CD8-positive, alpha-beta memory T cell (primary cell): ENCODE results near the gene KIF19. TPM values are rescaled to one million over a fixed set of nuclear protein-coding genes. Genes with fewer than 3 reads are reported as not detected.

Experiments
- CTCF ChIA-PET: fragments of 350-600 bp; sonication (Branson Sonifier 250); formaldehyde crosslinking; loops from one replicate; lab custom pipeline; 2021; ENCODE audit warnings: antibody characterized with exemption; lab: Charles Lee
- POLR2A ChIA-PET: fragments of 350-600 bp; sonication (Branson Sonifier 250); formaldehyde crosslinking; loops from one replicate; lab custom pipeline; 2021; ENCODE audit warnings: antibody characterized with exemption; lab: Charles Lee
- DNase-seq, 5 donors: peaks; one replicate each; pipeline versions ENCODE4 v3.0.0 to v3.0.0-alpha.2; 2020 to 2022; ENCODE audit warnings: mixed read lengths in 1 of 5
- H3K27ac ChIP-seq: one replicate; pipeline ENCODE4 v1.7.0; 2013; ENCODE audit warnings: low read depth, mild to moderate bottlenecking, low read length, moderate library complexity
- H3K27me3 ChIP-seq: 2 replicates; pipeline ENCODE4 v1.7.0; 2013; ENCODE audit warnings: low read length, mild to moderate bottlenecking; ENCODE audit not compliant: insufficient read depth, poor library complexity, severe bottlenecking
- H3K36me3 ChIP-seq: 2 replicates; pipeline ENCODE4 v1.7.0; 2013; ENCODE audit warnings: mild to moderate bottlenecking, low read length, moderate library complexity; ENCODE audit not compliant: insufficient read depth
- H3K4me1 ChIP-seq: 2 replicates; pipeline ENCODE4 v1.7.0; 2013; ENCODE audit warnings: mild to moderate bottlenecking, low read length, moderate library complexity; ENCODE audit not compliant: insufficient read depth
- H3K4me3 ChIP-seq: 2 replicates; pipeline ENCODE4 v1.7.0; 2013; ENCODE audit warnings: mild to moderate bottlenecking, low read length
- H3K9me3 ChIP-seq: 2 replicates; pipeline ENCODE4 v1.7.0; 2013; ENCODE audit warnings: mild to moderate bottlenecking, low read length
- H3K27ac Mint-ChIP-seq, 8 donors: one replicate each; pipeline ENCODE4 v1.8.0; 2020 to 2021; ENCODE audit warnings: mixed read lengths in 8 of 8, mild to moderate bottlenecking in 6 of 8, inconsistent platforms in 3 of 8, moderate library complexity in 3 of 8
- H3K27me3 Mint-ChIP-seq, 2 donors: one replicate each; pipeline ENCODE4 v1.8.0; 2020 to 2021; ENCODE audit warnings: mixed read lengths in 2 of 2, mild to moderate bottlenecking in 1 of 2, moderate library complexity in 1 of 2
- H3K36me3 Mint-ChIP-seq, 3 donors: one replicate each; pipeline ENCODE4 v1.8.0; 2020 to 2021; ENCODE audit warnings: mixed read lengths in 3 of 3, inconsistent platforms in 1 of 3, mild to moderate bottlenecking in 1 of 3
- H3K4me1 Mint-ChIP-seq, 3 donors: one replicate each; pipeline ENCODE4 v1.8.0; 2020 to 2021; ENCODE audit warnings: mixed read lengths in 3 of 3, inconsistent platforms in 1 of 3, mild to moderate bottlenecking in 1 of 3
- H3K4me3 Mint-ChIP-seq, 7 donors: one replicate each; pipeline ENCODE4 v1.8.0; 2020 to 2021; ENCODE audit warnings: mixed read lengths in 7 of 7, mild to moderate bottlenecking in 6 of 7, moderate library complexity in 4 of 7, inconsistent platforms in 2 of 7
- H3K9me3 Mint-ChIP-seq, 5 donors: one replicate each; pipeline ENCODE4 v1.8.0; 2020 to 2022; ENCODE audit warnings: mixed read lengths in 5 of 5, mild to moderate bottlenecking in 3 of 5, moderate library complexity in 2 of 5, inconsistent platforms in 1 of 5
- polyA plus RNA-seq: library from polyadenylated mRNA; unstranded; fragments of 300-500 nt; fragmentation: Illumina TruSeq; gene quantifications from one replicate; pipeline ENCODE4 v1.2.3, GENCODE V29; 2021
- total RNA-seq, 2 experiments: library from RNA; stranded (reverse); gene quantifications; one replicate each; pipeline ENCODE4 v1.2.3, GENCODE V29; 2021

The KIF19 gene
- total and polyA plus RNA-seq, 3 experiments from 2014 or later, result 0.20 to 3.4 (median 0.24) TPM

- Histone ChIP-seq H3K27me3 (peaks cover 33% of the 10 kb centered on the region), H3K4me3 (no peak overlapping the region), H3K27ac (no peak overlapping the region), H3K4me1 (no peaks in the 10 kb centered on the region), H3K9me3 (no peaks in the 10 kb centered on the region), H3K36me3 (no peaks in the 10 kb centered on the region)
- Mint-ChIP-seq H3K4me1 (peaks cover 4 to 20% (median 7%) of the 10 kb centered on the region in 3 donors), H3K27me3 (peaks cover 33 to 56% of the 10 kb centered on the region in 2 donors), H3K27ac (no peak overlapping the region), H3K36me3 (no peaks in the 10 kb centered on the region), H3K9me3 (no peaks in the 10 kb centered on the region), H3K4me3 (peak overlapping the region in 3 of 7 donors; percentile 44 to 63 (median 56))
- CTCF ChIA-PET, result interaction anchor here (1.4 to 5.3 kb wide), 2 partner anchors 9 to 156 kb away, joined by 4 to 22 read pairs; partner anchors contain the start of genes GPR142 and RPL38
- POLR2A ChIA-PET, result no interaction called here
- no peak for DNase-seq
These were observed 32.7 kb downstream of the KIF19 start for GRCh38 chr17:74358697-74359096.

DNA sequence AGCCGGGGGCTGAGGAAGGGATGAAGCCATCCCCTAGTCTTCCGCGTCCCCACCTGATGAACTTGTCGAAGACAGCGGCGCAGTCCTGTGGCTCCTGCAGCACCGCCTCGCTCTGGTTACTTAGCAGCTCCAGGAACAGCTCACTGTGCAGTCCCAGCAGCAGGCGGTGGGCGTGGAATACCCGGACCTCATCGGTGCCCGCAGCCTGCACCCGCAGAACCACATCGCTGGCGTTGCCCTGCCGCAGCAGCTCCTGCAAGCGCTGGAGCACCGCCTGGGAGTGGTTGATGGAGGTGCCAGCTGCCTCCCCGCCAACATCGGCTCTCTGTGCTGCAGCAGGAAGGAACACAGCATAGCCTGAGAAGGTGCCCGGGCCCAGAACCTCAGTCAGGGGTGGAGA is 33.9 kb downstream of the KIF19 start:
- no peaks in the 10 kb centered on the region for H3K36me3 Mint-ChIP-seq
- H3K9me3 ChIP-seq, result no peaks in the 10 kb centered on the region
- CTCF ChIA-PET, result interaction anchor here (0.8 to 5.3 kb wide), 6 partner anchors 8 to 157 kb away, joined by 3 to 22 read pairs (median 4); partner anchors contain the start of genes GPR142 and RPL38
- no peak overlapping the region for H3K27ac ChIP-seq
- no peaks in the 10 kb centered on the region for H3K4me1 ChIP-seq
- no peaks in the 10 kb centered on the region for H3K36me3 ChIP-seq
- POLR2A ChIA-PET, result no interaction called here
- no peak overlapping the region for H3K27ac Mint-ChIP-seq
- peaks cover 22% of the 10 kb centered on the region for H3K27me3 ChIP-seq
- no peaks in the 10 kb centered on the region for H3K9me3 Mint-ChIP-seq
- H3K4me3 ChIP-seq, result no peak overlapping the region
- H3K27me3 Mint-ChIP-seq, result peaks cover 30 to 45% of the 10 kb centered on the region in 2 donors
- peaks cover 4 to 10% (median 6%) of the 10 kb centered on the region in 3 donors for H3K4me1 Mint-ChIP-seq
- DNase-seq, result no peak
- H3K4me3 Mint-ChIP-seq, result no peak overlapping the region

- Mint-ChIP-seq H3K27me3 (peaks cover 24 to 36% of the 10 kb centered on the region in 2 donors), H3K36me3 (no peaks in the 10 kb centered on the region), H3K4me3 (no peak overlapping the region), H3K4me1 (peaks cover 4 to 10% (median 6%) of the 10 kb centered on the region in 3 donors), H3K9me3 (no peaks in the 10 kb centered on the region), H3K27ac (no peak overlapping the region)
- no peak overlapping the region for H3K27ac ChIP-seq
- no peaks in the 10 kb centered on the region for H3K36me3 ChIP-seq
- no peak for DNase-seq
- H3K4me1 ChIP-seq, result no peaks in the 10 kb centered on the region
- CTCF ChIA-PET, result interaction anchor here (0.7 to 5.3 kb wide), 7 partner anchors 7 to 156 kb away, joined by 3 to 22 read pairs (median 3); partner anchors contain the start of genes GPR142 and TTYH2
- H3K4me3 ChIP-seq, result no peak overlapping the region
- peaks cover 17% of the 10 kb centered on the region for H3K27me3 ChIP-seq
- no peaks in the 10 kb centered on the region for H3K9me3 ChIP-seq
- POLR2A ChIA-PET, result no interaction called here
These were observed 34.8 kb downstream of the KIF19 start for GRCh38 chr17:74360899-74361229.

DNA sequence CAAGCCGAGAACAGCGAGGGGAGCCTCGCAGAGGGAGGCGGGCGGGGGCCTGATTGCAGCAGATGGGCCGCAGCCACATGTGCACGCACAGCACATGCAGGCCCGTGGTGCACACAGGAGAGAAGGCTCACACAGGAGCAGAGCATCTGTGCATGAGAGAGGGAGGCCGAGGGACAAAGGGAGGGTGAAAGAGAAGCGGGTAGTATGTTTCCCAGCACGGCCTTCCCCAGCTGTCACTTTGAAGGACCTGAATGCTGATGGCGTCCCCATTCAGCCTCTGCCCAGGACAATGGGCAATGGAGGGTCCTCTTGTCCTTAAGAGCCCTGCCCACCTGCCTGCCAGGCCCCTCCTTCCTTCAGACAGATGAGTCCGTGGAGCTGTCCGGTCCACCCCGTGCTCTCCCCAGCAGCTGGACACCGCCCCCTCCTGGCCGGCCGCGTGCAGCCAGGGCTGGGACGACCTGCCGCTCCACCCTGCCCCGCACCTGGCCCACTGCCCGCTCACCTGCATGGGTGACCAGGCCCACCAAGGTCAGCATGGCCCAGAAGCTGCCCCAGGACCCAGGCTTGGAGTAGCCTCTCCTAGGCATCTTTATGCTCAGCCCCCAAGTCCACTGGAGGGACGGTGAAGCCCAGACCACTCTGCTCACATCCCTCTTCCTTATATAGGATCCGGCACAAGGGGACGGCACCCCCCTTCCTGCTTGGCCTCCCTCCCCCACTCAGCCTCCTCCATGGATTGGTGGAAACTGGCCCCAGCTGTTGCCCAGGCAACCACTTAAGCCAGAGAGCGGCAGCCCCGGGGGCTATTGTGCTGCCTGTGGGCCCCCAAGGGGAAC is 35.4 kb downstream of the KIF19 start, which contains the start of gene BTBD17:
Gene BTBD17 (minus strand): TSS at position 639 of the 839 bp plus-strand sequence. CDS start 49 bp downstream, at position 590.
- peak in 3 of 5 donors; percentile 13 to 62 (median 18) for DNase-seq
- Histone ChIP-seq H3K4me3 (no peak within 1 kb of the TSS), H3K27ac (no peak within 1 kb of the TSS), H3K27me3 (peaks cover 17% of the 10 kb centered on the region), H3K36me3 (no peaks in the 10 kb centered on the region), H3K4me1 (no peaks in the 10 kb centered on the region), H3K9me3 (no peaks in the 10 kb centered on the region)
- Mint-ChIP-seq H3K36me3 (no peaks in the 10 kb centered on the region), H3K4me3 (no peak within 1 kb of the TSS), H3K9me3 (no peaks in the 10 kb centered on the region), H3K27ac (no peak within 1 kb of the TSS), H3K4me1 (peaks cover 4 to 10% (median 6%) of the 10 kb centered on the region in 3 donors), H3K27me3 (peaks cover 19 to 31% of the 10 kb centered on the region in 2 donors)
- ChIA-PET POLR2A (no interaction called here), CTCF (interaction anchor here (0.7 to 2.5 kb wide), 9 partner anchors 10 to 150 kb away, joined by 3 to 11 read pairs (median 3); partner anchors contain the start of gene TTYH2)

GRCh38 chr17:74362069-74362405 is 36.0 kb downstream of the KIF19 start:
- Histone ChIP-seq H3K36me3 (no peaks in the 10 kb centered on the region), H3K9me3 (no peaks in the 10 kb centered on the region), H3K4me1 (no peaks in the 10 kb centered on the region), H3K27ac (no peak overlapping the region), H3K4me3 (no peak overlapping the region), H3K27me3 (peaks cover 17% of the 10 kb centered on the region)
- no peak overlapping the region for H3K4me3 Mint-ChIP-seq
- POLR2A ChIA-PET, result no interaction called here
- H3K27me3 Mint-ChIP-seq, result peaks cover 19 to 30% of the 10 kb centered on the region in 2 donors
- CTCF ChIA-PET, result interaction anchor here (0.6 to 2.2 kb wide), 7 partner anchors 9 to 155 kb away, joined by 3 to 11 read pairs (median 4); no protein-coding TSS in a partner anchor
- H3K36me3 Mint-ChIP-seq, result no peaks in the 10 kb centered on the region
- H3K4me1 Mint-ChIP-seq, result peaks cover 4 to 10% (median 6%) of the 10 kb centered on the region in 3 donors
- H3K9me3 Mint-ChIP-seq, result no peaks in the 10 kb centered on the region
- no peak for DNase-seq
- no peak overlapping the region for H3K27ac Mint-ChIP-seq

DNA sequence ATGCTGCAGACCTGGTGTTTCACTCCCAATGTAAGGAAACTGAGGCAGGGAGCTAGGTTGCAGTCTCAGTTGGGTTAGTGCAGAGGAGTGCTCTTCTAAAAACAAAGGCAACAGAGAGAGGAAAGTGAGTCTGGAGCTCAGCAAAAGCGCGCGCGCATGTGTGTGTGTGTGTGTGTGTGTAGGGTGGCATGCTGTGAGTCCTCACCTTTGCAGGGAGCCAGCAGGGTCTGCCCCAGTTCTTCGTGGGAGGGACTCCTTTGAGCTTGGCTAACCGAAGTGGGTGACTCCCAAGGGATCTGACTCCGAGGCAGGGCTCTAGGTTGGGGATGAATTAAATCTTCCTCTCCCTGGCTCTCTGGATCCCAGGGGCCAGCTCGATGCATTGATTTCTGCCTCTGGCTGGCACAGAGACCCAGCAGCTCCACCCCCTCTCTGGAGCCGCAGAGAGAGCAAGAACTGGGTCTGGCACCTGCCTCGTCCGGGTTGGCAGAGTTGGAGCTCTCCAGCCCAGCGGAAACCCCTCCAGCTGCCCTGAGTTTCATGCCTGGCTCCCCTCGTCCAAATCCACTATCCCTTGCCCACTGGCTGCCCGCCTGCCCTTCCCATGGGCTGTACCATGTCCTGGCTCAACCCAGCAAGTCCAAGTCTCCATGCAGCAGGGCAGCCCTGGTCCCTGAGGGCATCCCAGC is 36.9 kb downstream of the KIF19 start:
- Mint-ChIP-seq H3K36me3 (no peaks in the 10 kb centered on the region), H3K9me3 (no peaks in the 10 kb centered on the region), H3K27ac (no peak overlapping the region), H3K4me1 (peaks cover under 1 to 6% (median 4%) of the 10 kb centered on the region in 3 donors), H3K4me3 (no peak overlapping the region), H3K27me3 (peaks cover 15 to 27% of the 10 kb centered on the region in 2 donors)
- H3K27ac ChIP-seq, result no peak overlapping the region
- no peak for DNase-seq
- peaks cover 14% of the 10 kb centered on the region for H3K27me3 ChIP-seq
- ChIA-PET CTCF (interaction anchor here (0.6 to 2.2 kb wide), 9 partner anchors 8 to 156 kb away, joined by 3 to 11 read pairs (median 3); no protein-coding TSS in a partner anchor), POLR2A (interaction anchor here (0.6 kb wide), 1 partner anchor 160 kb away, joined by 8 read pairs; no protein-coding TSS in a partner anchor)
- no peak overlapping the region for H3K4me3 ChIP-seq
- H3K4me1 ChIP-seq, result peaks cover under 1% of the 10 kb centered on the region
- no peaks in the 10 kb centered on the region for H3K9me3 ChIP-seq
- no peaks in the 10 kb centered on the region for H3K36me3 ChIP-seq

DNA sequence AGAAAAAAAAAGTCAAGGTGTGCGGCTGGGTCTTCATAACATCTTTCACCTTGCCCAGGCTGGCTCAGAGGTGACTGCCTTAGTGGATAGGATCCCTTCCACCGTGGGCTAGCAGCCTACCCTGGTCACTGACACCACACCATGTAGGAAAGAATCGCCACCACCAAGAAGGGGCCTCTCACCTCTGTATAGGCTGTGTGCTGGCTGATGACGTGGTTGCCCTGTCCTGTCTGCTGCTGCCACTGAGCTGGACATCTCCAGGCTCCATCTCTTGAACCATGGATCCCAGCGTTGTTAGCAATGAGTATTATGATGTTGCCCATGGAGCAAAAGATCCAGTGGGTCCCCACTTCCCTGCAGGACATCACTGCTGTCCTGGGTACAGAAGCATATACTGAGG is 41.2 kb downstream of the KIF19 start, which contains the start of gene GPR142:
Gene GPR142 (plus strand): TSS at position 301 of the 400 bp plus-strand sequence. CDS start 2,035 bp downstream, outside the sequence.
- H3K27ac Mint-ChIP-seq, result peak within 1 kb of the TSS in 1 of 8 donors; percentile 57
- peak within 1 kb of the TSS; percentile 42 for H3K4me3 ChIP-seq
- POLR2A ChIA-PET, result no interaction called here
- H3K27ac ChIP-seq, result no peak within 1 kb of the TSS
- CTCF ChIA-PET, result interaction anchor here (1.0 to 5.1 kb wide), 14 partner anchors 9 to 237 kb away, joined by 3 to 44 read pairs (median 8); partner anchors contain the start of gene CD300LB
- no peaks in the 10 kb centered on the region for H3K27me3 ChIP-seq
- peak within 1 kb of the TSS in 5 of 7 donors; percentile 32 to 46 (median 41) for H3K4me3 Mint-ChIP-seq
- H3K9me3 ChIP-seq, result no peaks in the 10 kb centered on the region
- no peak for DNase-seq
- H3K4me1 Mint-ChIP-seq, result peaks cover 7 to 16% (median 10%) of the 10 kb centered on the region in 3 donors
- peaks cover 2 to 7% of the 10 kb centered on the region in 2 donors for H3K27me3 Mint-ChIP-seq
- no peaks in the 10 kb centered on the region for H3K36me3 Mint-ChIP-seq
- H3K9me3 Mint-ChIP-seq, result no peaks in the 10 kb centered on the region
- no peaks in the 10 kb centered on the region for H3K36me3 ChIP-seq
- H3K4me1 ChIP-seq, result peaks cover 19% of the 10 kb centered on the region
